GM12891 (cell line): ENCODE results near the gene SYS1.

Experiments used
- DNase-seq: peaks from one replicate; pipeline ENCODE4 v3.0.0; 2011; ENCODE audit warnings: low spot score; ENCODE audit not compliant: insufficient read length
- FAIRE-seq: peaks from 2 replicates; lab custom pipeline; 2011; peaks lifted over from hg19 to GRCh38; lab: Jason Lieb, UNC
- PAX5 ChIP-seq: IDR thresholded peaks from 2 replicates; pipeline ENCODE4 v1.6.1; 2011; ENCODE audit warnings: low read length, moderate library complexity, mild to moderate bottlenecking; ENCODE audit not compliant: insufficient read depth, severe bottlenecking
- POLR2A ChIP-seq: IDR thresholded peaks from 2 replicates; pipeline ENCODE4 v1.6.1; 2011; ENCODE audit warnings: low read depth, low read length, control low read depth
- POLR2AphosphoS5 ChIP-seq: IDR thresholded peaks from 2 replicates; pipeline ENCODE4 v1.6.1; 2011; ENCODE audit warnings: low read depth, low read length, control low read depth
- POU2F2 ChIP-seq: IDR thresholded peaks from 2 replicates; pipeline ENCODE4 v1.6.1; 2011; ENCODE audit warnings: low read depth, mild to moderate bottlenecking, control low read depth, low read length, moderate library complexity
- SPI1 ChIP-seq: IDR thresholded peaks from 2 replicates; pipeline ENCODE4 v1.6.1; 2011; ENCODE audit warnings: low read depth, low read length, control low read depth
- TAF1 ChIP-seq: IDR thresholded peaks from 2 replicates; pipeline ENCODE4 v1.6.1; 2011; ENCODE audit warnings: low read depth, low read length, control low read depth

SYS1 gene

DNA sequence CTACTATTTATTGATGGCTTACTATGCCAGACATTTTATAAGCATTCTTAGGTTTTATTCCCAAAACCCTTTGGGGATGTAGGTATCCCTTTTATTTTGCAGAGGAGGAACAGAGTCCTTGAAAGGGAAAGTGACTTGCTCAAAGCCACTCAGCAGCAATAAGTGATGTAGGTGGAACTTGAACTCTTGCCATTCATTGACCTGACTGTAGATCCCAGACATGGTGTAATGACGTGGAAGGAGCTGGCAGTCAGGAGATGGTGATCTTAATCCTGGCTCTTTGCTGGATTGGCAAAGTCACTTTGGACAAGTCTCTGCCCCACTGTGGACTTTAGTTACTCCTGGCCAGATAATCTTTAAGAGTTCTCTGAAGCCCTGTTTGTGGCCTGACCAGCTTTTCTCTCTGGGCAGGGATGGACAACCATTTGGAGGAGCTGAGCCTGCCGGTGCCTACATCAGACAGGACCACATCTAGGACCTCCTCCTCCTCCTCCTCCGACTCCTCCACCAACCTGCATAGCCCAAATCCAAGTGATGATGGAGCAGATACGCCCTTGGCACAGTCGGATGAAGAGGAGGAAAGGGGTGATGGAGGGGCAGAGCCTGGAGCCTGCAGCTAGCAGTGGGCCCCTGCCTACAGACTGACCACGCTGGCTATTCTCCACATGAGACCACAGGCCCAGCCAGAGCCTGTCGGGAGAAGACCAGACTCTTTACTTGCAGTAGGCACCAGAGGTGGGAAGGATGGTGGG lies 46.7 kb downstream of the SYS1 start:
- TF ChIP-seq SPI1, result no peak
- no peak for TF ChIP-seq TAF1
- TF ChIP-seq PAX5, result no peak
- no peak for TF ChIP-seq POLR2A
- no peak for TF ChIP-seq POU2F2
- no peak for TF ChIP-seq POLR2AphosphoS5
- no peak for FAIRE-seq
- DNase-seq, result no peak

DNA sequence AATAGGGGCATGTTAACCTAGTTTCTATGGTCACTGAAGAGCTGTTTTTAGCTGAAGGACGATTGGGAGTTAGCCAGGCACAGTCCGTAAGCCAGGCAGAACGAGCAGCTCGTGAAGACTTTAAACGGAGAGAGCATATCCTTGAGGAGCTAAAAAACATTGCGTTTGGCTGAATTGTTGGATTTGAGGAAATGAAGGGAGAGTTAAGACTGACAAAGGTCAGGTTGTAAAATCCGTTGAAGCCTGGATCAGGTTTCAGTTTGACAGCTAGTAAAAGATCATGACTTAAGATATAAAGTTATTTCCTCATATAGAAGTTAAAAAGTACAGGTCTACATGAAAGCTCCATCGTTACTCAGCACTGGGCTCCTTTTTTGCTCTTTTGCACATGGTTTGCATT lies 47.9 kb downstream of the SYS1 start:
- TF ChIP-seq POU2F2 (no peak), POLR2A (no peak), POLR2AphosphoS5 (no peak), TAF1 (no peak), SPI1 (no peak), PAX5 (no peak)
- DNase-seq (no peak), FAIRE-seq (no peak)

DNA sequence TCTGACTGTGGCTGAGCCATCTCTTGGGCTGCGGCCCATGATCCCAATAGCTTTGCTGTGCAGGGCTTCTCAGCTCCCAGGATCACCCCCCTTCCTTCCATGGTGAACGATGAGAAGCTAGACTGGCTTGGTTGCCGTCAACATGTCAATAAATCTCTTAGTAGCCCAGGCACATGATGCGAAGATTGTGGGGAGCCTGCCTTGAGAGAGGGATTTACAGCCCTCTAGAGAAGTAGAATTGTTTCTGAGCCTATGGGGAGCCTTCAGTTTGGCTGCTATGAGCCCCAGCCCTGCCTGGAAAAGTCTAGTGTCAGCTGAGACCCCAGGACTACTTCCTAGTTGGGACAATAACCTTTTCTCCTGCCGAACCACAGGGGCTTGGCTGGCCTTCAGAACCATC lies 49.7 kb downstream of the SYS1 start:
- DNase-seq, result no peak
- FAIRE-seq, result no peak
- TF ChIP-seq SPI1 (no peak), PAX5 (no peak), TAF1 (no peak), POLR2A (no peak), POLR2AphosphoS5 (no peak), POU2F2 (no peak)

DNA sequence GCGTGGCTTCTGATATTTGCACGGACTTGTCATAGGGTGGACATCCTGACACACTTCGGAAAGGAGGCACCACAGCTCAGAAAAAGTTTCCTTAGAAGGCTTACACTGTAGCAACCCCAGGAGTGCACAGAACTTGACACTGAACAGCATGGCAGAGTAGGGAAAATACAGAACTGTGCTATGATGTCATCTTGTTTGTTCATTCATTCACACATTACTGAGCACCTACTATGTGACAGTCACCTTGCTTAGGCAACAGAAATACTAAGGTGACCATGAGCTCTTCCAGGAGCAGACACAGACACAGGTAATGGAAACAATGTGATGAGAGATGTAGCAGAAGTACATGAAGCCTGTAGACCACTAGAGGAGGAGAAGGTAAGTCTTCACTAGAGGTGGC lies 50.5 kb downstream of the SYS1 start:
- no peak for DNase-seq
- no peak for FAIRE-seq
- TF ChIP-seq SPI1, result no peak
- TF ChIP-seq POLR2AphosphoS5, result no peak
- no peak for TF ChIP-seq POU2F2
- TF ChIP-seq PAX5, result no peak
- no peak for TF ChIP-seq POLR2A
- TF ChIP-seq TAF1, result no peak

DNA sequence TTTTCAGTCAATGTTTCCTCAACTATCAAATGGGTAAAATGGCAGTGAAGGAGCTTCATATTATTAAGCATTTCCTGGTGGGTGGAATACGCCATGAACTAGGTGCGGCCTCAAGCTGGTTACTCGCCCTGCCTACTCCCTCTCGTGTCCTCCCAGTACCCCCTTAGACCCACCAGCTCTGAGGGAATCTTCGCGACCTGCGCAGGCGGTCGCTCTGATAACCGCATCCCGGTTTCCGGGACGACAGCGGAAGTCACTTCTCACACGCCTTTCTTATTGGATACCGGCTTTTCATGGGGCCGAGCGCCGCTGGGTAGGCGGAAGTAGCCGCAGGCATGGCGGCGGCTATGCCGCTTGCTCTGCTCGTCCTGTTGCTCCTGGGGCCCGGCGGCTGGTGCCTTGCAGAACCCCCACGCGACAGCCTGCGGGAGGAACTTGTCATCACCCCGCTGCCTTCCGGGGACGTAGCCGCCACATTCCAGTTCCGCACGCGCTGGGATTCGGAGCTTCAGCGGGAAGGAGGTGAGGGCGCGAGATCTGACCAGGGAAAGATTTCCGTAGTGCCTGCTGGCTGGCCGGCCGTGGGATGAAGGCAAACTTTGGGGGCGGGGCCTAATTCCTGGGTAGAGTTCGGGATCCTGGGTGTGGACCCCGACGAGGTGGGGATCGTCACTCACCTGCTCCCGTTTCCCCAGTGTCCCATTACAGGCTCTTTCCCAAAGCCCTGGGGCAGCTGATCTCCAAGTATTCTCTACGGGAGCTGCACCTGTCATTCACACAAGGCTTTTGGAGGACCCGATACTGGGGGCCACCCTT lies 53.1 kb downstream of the SYS1 start, which contains the start of gene PIGT:
TSS of gene PIGT (plus strand) at position 320 of the 816 bp plus-strand sequence. CDS start at position 336, 16 bp downstream.
- TF ChIP-seq POLR2A (peak; percentile 92), PAX5 (no peak), TAF1 (peak; percentile 65), SPI1 (peak; percentile 40), POU2F2 (no peak), POLR2AphosphoS5 (peak; percentile 86)
- peak; percentile 89 for FAIRE-seq
- DNase-seq, result peak; percentile 70

DNA sequence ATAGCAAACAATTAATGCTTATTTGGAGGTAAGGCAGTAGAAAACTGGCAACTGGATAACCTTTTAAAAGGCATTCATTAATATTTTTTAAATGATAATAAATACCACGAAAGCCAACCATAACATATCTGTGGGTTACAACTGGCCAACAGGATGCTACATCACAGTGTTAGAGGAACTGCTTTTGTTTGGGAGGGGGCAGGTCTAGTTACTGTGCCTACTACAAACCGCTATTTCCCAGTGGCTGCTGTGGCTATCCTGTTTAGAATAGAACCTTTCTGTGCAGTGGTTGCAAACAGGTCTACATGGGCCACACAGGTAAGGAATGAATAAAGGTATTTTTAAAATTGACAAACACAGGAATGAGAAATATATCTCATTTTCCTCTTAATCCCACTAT lies 54.0 kb downstream of the SYS1 start:
- DNase-seq (no peak), FAIRE-seq (no peak)
- TF ChIP-seq SPI1, result 0 out of 2 replicates have a peak, but pooled peaks have one; percentile 7
- TF ChIP-seq POLR2A, result no peak
